ENCODE results near the gene FBL. TPM values are rescaled to one million over a fixed set of nuclear protein-coding genes. Genes with fewer than 3 reads are reported as not detected.

The FBL gene
- total and polyA plus RNA-seq, 2 donors (not counting 1 experiment from before 2014, with no cell fraction given), result 253 to 376 TPM

Small RNAs within 50 kb of the gene (small RNA-seq; reads per million reads assigned to genes)
- not detected for gene MIR6719 (ENCODE audit: insufficient read length, low read depth, low replicate concordance)

Other genes with a start within 250 kb of the FBL start
- not detected in 2 replicates for gene LGALS13, start 243.9 kb downstream of the FBL start, total RNA-seq
- gene LGALS13, start 243.9 kb downstream of the FBL start, polyA plus RNA-seq, result not detected in 2 replicates
- gene LGALS16, start 190.5 kb downstream of the FBL start, total RNA-seq, result not detected in 2 replicates
- not detected in 2 replicates for gene LGALS16, start 190.5 kb downstream of the FBL start, polyA plus RNA-seq
- not detected in 2 replicates for gene LGALS14, start 141.9 kb downstream of the FBL start, total RNA-seq
- not detected in 2 replicates for gene LGALS14, start 141.9 kb downstream of the FBL start, polyA plus RNA-seq
- gene CLC, start 108.3 kb downstream of the FBL start, total RNA-seq, result not detected in 2 replicates
- gene CLC, start 108.3 kb downstream of the FBL start, polyA plus RNA-seq, result 0.33 TPM in 1 of 2 replicates, not detected in the other
- gene LEUTX, start 67.5 kb downstream of the FBL start, total RNA-seq, result not detected in 2 replicates
- gene LEUTX, start 67.5 kb downstream of the FBL start, polyA plus RNA-seq, result not detected in 2 replicates
- 36.6 and 44.4 TPM in 2 replicates for gene DYRK1B, start 12.2 kb downstream of the FBL start, total RNA-seq
- 18.7 and 26.1 TPM in 2 replicates for gene DYRK1B, start 12.2 kb downstream of the FBL start, polyA plus RNA-seq
- gene FCGBP, start 88.3 kb upstream of the FBL start, total RNA-seq, result 22.9 and 23.4 TPM in 2 replicates
- gene FCGBP, start 88.3 kb upstream of the FBL start, polyA plus RNA-seq, result 5.7 and 11.3 TPM in 2 replicates
- 56.6 and 58.2 TPM in 2 replicates for gene PSMC4, start 124.8 kb upstream of the FBL start, total RNA-seq
- 63.0 and 90.5 TPM in 2 replicates for gene PSMC4, start 124.8 kb upstream of the FBL start, polyA plus RNA-seq
- gene ZNF546, start 150.7 kb upstream of the FBL start, total RNA-seq, result 15.7 and 16.6 TPM in 2 replicates
- gene ZNF546, start 150.7 kb upstream of the FBL start, polyA plus RNA-seq, result 1.8 and 3.8 TPM in 2 replicates
- gene ZNF780B, start 209.9 kb upstream of the FBL start, total RNA-seq, result 57.4 and 57.6 TPM in 2 replicates
- gene ZNF780B, start 209.9 kb upstream of the FBL start, polyA plus RNA-seq, result 5.2 and 8.5 TPM in 2 replicates
- 32.3 and 32.8 TPM in 2 replicates for gene ZNF780A, start 244.6 kb upstream of the FBL start, total RNA-seq
- 8.4 and 9.2 TPM in 2 replicates for gene ZNF780A, start 244.6 kb upstream of the FBL start, polyA plus RNA-seq

Data from B cell (primary cell).